Measurements from ENCODE around the gene ABCA10.

ABCA10 gene

DNA sequence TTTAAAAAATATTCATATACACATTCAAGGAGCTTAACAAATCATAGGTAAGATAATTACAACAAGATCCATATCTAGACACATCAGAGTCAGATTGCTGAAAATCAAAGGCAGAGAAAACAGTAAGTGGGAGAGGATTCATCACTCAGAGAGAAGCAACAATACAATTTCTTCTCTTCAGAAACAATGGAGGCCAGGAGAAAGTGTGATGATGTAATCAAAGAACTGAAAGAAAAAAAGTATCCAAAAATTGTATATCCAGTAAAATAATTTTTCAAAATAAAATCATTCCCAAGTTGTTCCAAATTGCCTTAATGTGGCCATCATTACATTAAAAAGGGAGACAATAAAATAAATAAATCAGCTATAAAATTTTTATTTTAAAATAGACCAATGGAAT lies 69.2 kb downstream of the ABCA10 start:
- no peak for DNase-seq

DNA sequence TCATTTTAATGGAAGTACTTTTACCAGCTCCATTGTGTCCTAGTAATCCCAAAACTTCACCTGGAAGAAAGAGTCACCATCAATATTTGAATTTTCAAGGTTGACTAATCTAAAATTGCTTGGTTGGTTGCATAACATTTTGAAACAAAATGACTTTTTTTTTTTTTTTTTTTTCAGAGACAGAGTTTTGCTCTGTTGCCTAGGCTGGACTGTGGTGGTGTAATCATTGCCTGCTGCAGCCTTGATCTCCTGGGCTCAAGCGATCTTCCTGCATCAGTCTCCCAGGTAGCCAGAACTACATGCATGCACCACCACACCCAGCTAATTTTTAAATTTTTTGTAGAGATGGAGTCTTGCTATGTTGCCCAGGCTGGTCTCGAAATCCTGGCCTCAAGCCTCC lies 74.4 kb downstream of the ABCA10 start:
- no peak for DNase-seq

DNA sequence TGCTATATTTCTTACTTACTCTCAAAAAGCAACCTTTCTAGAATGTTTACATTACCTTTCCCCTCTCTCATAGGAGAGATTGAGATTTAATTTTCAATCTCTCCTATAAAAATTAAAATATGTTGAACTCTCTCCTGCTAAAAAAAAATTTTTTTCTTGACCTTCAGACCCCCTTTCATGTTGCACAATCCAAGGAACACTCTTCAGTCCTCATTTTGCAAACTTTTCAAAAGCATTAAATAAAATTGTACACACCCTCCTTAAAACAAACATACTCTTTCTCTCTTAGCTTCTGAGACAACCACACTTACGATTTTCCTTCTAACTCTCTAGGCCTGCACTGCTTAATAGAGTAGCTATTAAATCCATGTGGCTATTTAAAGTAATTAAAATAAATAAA lies 78.3 kb downstream of the ABCA10 start:
- DNase-seq, result no peak

DNA sequence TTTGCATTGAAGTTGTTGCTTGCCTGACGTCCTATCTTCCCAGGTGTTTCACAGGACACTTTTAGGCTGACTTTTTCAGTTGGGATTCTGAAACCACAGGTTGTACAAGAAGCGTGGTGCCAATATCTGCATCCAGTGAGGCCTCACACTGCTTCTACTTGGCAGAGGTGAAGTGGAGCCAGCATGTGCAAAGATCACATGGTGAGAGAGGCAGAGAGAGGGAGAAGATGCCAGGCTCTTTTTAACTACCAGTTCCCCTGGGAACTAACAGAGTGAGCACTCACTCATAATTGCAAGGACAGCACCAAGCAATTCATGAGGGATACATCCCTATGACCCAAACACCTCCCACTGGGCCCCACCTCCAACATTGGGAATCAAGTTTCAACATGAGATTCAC lies 81.2 kb downstream of the ABCA10 start:
- DNase-seq, result no peak

DNA sequence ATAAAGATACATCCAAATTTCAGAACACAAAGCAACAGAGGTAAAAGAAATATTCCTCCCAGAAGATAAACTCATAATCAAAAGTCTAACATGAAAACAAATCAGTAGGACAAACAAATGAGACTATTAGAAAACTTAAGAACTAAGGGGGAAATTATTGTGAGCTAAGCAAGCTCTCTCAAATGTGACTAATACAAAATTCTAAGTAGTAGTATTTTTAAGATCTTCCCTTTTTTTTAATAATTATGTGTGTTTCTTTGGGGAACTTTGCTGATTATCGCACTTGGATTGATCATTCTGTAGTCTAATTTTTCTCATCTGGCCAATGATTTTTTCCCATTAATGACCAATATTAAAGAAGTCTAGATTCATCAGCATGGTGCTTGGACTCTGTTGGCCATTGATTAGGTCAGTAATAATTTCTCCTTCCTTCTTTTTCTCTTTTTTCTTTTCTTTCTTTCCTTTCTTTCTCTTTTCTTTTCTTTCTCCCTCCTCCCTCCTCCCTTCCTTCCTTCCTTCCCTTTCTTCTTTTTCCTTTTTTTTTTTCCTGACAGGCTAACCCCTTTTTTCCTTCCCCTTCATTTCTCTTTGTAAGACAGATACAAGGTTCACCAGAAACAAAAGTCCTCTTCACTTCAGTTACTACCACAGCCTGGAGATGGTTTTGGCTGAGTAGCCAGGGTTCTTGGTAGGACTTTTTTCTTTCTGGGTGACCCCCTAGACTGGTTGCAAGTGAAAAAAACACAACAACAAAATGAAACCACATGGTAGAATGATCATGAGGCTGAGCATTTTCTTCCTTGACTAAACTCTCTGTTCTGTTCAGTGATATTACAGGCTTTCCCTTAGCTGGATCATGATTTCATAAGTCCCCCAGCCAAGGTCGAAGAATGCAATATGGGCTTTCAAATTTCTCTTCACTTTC lies 84.0 kb downstream of the ABCA10 start:
- no peak for DNase-seq

DNA sequence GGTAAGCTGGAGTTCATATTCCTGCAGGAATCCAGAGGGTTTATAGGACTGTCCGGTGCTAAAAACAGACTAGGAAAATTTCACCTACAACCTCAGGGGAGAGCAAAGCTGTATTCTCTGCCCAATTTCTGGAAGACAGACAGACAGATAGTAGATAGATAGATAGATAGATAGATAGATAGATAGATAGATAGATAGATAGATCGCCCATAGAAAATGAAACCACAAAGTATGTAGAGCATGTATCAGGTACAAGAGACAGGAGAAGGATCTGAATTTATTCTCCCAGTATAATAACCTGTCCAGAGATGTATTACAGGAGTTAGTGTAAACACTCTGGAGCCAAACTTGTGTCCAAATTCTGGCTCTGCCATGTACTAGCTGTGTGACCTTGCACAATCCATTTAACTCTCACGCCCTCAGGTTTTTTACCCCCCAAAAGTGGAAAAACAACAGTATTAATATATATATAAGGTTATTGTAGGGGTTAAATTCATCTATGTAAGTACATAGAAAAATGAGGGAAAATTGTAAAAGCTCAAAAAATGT lies 84.9 kb downstream of the ABCA10 start:
- no peak for DNase-seq

DNA sequence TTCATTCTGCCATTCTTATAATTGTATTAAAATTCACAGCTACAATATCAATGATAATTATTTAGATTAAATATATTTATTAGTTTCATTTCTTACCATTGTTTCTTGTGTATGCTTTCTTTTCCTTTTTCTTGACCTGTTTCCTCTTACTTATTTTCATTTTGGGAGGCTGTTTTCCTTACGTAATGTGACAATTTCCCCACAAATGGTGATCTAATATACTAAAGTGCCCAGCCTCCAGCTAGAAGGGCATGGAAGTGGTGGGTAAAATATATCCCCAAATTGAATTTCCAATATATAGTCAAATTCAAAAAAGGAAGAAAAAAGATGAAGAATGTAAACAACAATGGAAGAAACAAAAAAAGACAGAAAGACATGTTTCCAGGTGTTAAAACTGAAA lies 85.5 kb downstream of the ABCA10 start:
- no peak for DNase-seq

DNA sequence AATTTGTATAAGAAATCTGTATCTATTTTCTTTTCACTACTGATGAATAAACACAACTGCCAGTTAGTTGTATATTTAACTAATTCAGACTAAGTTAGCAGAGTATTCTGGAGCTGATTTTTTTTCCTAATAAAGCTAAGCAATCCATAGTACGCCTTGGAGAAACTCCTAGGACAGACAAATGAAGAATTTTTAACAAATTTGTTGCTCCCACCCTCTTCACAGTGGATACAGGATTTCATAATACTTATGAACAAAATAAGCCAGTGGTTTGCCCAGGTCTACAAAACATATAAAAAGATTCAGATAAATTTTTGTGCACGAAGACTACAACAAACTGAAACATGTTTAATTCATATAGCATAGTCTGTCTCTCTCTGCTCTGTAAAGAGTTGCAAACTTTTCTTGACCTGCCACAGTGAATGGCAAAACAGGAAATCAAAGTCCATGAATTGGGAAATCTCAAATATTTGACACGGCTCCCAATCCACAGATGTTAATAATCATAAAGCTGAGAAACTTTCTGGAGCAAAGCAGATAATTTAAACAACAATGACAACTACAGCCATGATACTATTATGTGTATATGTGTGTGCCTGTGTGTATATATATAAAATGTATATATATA lies 86.3 kb downstream of the ABCA10 start:
- no peak for DNase-seq

DNA sequence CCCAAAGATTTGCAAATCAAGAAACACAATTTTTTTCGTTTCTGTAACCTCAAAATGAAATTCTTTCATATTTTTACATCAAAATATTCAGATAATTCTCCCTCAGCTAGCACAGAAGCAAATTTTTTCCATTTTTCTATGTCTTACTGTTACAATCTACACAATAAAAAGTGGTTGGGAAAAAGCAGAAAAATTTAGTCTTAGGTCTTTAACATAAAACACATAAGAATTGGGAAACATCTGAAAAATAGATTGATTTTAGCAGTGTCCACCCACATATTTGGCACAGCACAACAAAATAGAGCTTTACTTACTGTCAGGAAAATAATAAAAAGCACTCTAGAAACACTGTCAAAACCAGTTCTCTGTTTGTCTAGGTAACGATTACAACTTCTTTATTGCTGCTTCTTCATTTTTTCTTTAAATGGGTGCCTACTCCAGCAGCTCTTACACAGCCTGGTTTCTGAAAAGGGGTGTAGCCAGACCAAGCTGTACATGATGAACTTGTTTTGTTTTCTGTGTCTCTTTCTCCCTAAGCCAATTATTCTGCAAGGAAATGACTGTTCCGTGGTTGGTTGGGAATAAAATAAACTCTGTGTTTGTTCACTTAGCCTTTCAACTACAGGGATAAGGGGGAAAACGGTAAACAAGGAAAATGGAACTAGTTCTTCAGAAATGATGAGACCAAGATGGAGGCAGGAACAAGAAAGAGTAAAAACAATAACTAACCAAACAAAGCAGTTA lies 87.0 kb downstream of the ABCA10 start, which contains the start of gene ABCA6:
Gene ABCA6, minus strand, starts transcription at position 465 of the 744 bp plus-strand sequence. CDS start 1,192 bp downstream, outside the sequence.
- no peak for DNase-seq

DNA sequence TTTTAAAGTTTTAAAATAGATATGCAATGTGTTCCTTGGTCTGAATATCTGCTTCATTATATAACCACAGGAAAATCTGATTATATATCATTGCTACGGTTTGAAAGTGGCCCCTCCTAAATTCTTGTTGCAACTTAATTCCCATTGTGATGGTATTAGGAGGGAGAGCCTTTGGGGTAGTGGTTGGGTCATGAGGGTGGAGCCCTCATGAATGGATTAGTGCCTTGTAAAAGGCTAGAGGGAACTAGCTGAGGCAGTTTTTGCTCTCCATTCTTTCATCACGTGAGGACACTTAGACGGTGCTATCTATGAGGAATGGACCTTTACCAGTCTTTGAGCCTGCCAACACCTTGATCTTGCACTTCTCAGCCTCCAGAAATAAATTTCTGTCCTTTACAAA lies 94.5 kb downstream of the ABCA10 start:
- no peak for DNase-seq

DNA sequence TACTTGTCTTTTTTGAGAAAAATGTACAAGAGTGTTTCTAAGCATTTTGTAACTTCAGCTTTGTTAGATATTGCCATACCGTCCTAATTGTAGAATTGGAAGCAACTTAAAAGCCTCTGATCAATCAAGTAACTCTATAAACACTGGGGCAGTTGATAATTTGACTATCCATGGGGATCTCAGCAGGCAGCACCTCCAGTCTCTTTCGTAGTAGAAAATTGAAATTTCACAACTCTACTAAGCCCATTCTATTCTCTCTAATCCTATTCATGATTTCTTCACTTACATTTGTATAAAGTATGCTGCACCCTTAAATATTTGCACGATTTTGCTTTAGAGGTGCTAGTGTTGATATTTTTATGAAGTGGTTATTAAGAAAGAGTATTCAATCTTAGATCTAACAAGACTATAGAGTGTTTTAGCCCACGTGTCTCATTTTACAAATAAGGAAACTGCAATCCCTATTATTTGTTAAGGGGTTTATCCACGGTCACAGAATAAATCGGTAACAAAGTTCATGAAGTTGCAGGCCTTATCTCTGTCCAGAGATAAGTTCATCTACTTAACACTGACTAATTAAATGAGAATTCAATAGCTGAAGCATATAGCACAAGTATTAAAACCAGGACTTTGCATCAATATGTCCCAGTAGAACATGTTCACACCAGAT lies 97.9 kb downstream of the ABCA10 start:
- no peak for DNase-seq

DNA sequence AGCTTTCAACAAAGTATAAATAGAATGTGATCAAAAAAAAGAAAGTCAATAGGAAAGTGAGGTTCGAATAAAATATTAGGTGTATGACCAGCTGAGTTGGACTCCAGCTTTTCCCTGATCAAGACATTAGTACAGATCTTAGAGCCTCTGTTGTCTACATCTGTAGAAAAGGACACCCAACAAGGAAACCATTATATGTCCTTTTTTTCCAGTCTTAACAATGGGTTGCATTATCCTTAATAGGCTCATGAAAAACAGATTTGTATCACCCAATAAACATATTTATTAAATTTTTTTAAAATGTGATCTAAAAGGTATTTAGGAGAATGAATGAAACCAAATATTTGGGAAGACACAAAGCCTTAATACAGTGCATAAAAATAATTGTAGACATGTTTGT lies 105.0 kb downstream of the ABCA10 start:
- DNase-seq, result no peak

DNA sequence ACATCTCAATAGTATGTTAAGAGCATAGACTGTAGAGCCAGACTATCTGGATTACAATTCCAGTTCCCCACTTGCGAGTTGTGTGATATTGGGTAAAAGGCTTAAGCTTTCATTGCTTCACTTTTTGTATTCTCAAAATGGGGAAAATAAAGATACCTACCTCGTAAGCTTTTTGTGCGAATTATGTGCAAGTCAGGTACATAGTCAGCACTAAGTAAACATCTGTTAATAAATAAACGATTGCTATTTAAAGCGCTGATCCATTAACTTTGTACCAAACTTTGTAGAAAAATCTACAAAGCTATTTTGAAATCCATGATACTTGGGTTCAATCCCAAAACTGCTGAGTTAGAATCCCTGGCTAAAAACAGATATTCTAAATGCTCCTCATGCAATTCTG lies 106.6 kb downstream of the ABCA10 start:
- no peak for DNase-seq

DNA sequence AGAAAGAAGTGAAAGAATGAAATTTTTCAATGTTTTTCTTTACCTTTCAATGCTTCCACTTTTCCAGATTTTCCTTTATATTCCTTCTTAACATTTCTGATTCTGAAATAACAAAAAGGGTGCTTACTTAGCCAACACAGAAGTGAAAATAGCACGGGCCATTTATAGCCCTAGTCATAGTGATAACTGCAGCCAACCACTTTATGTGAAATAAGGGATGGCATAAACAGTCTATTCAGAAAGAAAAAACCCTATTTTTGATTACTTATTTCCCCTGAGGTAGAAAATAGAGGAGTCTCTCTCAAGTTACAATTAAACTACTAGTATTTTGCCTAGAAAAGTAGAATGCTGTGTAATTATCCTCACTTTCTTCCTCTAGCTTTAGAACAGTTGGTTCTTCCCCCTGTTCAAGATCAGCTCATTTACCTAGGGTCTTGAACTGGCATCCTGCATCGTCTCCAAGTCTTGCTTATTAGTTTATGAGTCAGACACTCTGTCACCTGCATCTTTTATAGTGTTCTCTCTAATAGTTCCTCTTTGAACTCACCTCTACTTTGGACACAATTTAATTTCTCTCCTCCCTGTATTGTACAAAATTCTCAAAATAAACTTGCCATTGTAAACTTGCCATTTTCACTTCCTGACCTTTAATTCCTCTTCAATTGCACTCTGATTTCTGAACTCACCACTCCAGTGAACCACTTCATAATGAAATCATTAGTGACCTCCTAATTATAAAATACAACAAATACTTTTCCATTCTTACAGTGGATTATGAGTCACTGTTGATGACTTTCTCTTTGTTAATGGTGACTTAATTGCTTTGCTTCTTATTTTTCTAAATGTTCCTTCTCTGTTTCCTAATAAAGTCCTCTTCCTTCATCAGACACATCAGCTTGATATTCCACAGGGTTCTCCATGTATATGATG lies 110.5 kb downstream of the ABCA10 start:
- no peak for DNase-seq

DNA sequence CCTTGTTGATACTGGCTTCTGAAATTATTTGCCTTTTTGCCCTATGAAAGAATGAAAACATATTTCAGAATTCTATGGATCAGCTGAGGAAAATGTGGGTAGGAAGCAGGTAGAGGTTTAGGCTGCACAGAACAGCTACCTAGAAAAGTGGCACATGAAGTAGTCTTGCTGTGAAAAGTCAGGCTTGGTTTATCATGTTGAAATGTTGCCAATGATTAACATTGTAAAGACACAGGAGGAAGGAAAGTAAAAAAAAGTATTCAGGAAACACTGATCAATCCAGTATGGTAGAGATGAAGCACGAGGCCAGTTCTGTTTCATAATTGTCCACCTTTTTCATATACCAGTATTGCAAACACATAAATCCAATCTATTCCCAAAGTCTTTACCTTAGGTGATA lies 116.8 kb downstream of the ABCA10 start:
- DNase-seq, result no peak

DNA sequence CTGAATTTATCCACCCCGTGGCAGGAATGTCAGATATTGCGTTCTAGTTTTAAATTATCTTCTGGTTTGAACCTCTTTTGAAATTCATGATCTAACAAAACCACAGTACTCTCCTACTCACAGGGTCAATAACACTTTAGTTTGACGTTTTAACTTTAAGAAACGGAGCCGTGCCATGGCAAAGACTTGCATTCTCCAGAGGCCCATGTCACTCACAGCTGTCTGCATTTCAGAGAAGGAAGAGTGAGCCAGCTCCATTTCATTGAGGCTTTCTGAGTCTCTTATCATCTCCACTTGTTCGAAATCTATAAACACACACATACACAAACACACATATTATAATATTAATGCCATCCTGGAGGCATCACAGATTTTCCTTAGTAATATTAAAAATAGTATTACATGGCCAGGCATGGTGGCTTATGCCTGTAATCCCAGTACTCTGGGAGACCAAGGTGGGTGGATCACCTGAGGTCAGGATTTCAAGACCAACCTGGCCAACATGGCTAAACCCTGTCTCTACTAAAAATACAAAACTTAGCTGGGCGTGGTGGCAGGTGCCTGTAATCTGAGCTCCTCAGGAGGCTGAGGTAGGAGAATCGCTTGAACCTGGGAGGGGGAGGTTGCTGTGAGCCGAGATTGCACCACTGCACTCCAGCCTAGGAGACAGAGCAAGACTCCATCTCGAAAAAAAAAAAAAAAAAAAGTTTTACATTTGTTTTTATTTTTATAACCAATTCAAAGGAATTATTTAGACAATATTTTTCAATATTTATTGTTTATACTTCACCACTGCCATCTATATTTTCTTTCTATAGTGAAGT lies 122.5 kb downstream of the ABCA10 start:
- DNase-seq, result no peak

DNA sequence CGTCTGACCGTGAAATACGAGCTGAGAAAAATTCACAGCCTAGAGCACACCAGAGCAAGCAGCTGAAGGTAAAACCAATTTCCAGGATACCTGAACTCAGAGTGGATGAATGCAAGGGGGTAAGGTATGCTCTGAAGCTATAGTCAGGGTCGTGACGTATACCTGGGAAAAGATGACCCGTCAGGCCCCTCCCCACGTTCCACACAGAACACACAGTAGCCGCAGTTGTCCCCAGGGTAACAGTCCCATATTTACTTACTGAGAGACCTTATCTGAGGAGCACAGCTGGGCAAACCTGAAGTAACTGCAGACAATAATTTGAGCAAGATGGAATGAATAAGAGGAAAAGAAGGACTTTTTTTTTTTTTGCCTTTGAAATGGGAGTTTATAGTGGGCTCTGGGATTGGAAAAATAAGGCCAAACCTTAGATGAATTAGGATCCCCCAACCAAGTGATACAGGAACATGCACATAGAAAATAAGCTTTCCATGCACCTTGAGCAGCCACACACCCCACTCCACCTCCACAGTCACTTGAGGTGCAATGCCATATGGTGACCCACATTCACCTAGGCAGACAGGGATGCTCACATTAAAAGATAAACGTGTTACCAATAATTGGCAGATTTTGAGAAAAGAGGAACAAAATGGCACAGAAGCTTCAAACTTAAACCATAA lies 124.9 kb downstream of the ABCA10 start:
- DNase-seq, result no peak

DNA sequence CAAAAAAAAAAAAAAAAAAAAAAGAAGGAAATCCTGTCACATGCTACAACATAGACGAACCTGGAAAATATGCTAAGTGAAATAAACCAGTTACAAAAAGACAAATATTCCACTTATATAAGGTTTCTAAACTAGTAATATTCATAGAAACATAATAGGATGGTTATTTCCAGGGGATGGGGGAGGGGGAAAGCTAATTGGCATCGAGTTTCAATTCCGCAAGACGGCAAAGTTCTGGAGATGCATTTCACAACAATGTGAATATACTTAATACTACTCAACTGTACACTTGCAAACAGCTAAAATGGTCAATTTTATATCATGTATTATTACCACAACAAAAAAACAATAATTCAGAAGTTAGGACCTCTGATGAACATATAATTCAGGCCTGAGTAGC lies 130.0 kb downstream of the ABCA10 start:
- DNase-seq, result no peak
